ENCODE results near the gene TSPAN3.

The TSPAN3 gene

DNA sequence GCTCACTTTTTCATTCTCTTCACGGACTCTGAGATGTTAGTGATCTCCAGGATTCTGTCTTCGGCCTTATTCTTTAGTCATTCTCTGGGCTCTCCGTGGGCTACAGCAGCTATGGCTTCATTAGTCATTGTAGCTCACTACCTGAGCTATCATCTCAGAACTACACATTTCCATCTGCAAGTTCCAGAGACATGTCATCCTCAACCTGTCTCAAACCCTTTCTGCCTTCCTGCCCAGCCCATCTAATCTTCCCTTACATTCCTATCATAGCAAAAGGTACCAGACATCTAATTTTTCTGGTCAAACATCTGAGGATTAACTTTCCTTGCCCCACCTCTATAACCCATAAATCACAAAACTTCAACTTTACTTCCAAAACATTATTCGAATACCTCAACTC, 13.2 kb downstream of the TSPAN3 start:
- no peak for DNase-seq (ENCODE audit: extremely low read depth in 1 of 2, low read depth in 1 of 2)

- DNase-seq (ENCODE audit: extremely low read depth in 1 of 2, low read depth in 1 of 2), result no peak
Measured at GRCh38 chr15:77057072-77057471, 13.8 kb downstream of the TSPAN3 start.

GRCh38 chr15:77053709-77054108, 17.2 kb downstream of the TSPAN3 start:
- no peak for DNase-seq (ENCODE audit: extremely low read depth in 1 of 2, low read depth in 1 of 2)

DNA sequence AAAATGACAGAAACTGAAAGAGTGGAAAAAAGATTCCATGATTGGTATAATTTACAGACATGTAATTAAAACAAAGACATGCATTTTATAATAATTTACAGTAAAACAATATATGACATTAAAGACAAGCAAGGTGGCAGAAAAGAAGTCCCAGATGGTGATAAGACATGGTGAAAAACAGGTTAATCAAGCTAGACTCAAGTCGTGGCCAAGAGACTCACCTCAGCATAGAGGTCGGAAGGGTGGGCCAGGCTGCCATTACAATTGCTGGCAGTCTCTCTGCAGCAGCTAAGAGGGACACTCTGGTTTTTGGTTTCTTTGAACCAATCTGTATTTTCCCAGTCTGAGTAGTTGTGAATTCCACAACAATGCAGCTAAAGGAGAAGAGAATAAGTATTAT, 18.4 kb downstream of the TSPAN3 start:
- DNase-seq (ENCODE audit: extremely low read depth in 1 of 2, low read depth in 1 of 2), result no peak

DNA sequence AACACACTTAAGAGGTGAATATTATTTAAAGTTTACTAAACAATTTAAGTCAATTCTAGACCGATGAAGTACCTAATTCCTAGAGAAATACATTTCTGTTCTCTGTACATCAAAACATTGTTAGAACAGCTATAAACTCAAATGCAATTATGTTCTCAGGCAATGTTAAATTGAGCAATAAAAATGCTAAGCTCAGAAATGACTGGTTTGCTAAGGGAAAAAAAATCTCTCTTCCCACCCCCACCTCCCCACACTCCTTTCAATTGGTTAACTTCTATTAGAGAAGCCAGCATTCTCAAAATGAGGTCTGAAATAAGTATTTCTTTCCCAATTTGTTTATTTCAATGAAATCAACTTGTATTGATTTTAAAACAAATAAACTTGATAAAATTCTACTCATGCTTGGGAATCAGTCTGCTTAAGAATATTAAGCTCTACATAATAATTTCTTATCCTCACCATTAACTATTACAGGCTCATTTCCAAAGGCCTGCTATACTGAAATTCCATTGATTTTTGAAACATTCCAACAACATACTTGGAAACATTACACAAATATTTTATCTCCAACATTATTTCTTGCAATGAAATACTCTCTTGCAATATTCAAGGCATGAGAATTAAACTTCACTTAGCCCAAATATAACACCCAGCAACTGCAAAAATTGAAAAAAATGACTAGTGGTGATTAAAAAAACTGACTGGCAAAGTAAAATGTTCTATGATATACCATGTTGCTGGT, 22.6 kb downstream of the TSPAN3 start:
- no peak for DNase-seq (ENCODE audit: extremely low read depth in 1 of 2, low read depth in 1 of 2)

- no peak for DNase-seq (ENCODE audit: extremely low read depth in 1 of 2, low read depth in 1 of 2)
Measured at GRCh38 chr15:77046704-77047412, 24.1 kb downstream of the TSPAN3 start.

DNA sequence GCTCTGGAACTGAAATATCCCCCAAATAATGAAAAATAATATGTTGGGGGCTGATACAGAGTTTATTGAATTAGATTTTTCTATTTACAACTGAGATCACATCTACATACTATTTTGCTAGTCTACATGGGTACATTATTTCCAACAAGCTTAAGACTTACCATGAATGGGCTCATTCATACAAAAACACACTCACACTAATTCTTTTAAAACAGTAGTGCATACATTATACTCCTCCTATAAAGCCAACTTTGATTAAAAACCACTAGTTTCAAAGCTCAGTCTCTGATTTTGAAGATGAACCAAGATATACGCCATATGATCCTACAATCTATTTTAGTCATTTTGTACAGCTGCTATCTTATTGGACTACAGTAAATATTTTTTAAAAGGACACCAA, 24.9 kb downstream of the TSPAN3 start:
- no peak for DNase-seq (ENCODE audit: extremely low read depth in 1 of 2, low read depth in 1 of 2)

DNA sequence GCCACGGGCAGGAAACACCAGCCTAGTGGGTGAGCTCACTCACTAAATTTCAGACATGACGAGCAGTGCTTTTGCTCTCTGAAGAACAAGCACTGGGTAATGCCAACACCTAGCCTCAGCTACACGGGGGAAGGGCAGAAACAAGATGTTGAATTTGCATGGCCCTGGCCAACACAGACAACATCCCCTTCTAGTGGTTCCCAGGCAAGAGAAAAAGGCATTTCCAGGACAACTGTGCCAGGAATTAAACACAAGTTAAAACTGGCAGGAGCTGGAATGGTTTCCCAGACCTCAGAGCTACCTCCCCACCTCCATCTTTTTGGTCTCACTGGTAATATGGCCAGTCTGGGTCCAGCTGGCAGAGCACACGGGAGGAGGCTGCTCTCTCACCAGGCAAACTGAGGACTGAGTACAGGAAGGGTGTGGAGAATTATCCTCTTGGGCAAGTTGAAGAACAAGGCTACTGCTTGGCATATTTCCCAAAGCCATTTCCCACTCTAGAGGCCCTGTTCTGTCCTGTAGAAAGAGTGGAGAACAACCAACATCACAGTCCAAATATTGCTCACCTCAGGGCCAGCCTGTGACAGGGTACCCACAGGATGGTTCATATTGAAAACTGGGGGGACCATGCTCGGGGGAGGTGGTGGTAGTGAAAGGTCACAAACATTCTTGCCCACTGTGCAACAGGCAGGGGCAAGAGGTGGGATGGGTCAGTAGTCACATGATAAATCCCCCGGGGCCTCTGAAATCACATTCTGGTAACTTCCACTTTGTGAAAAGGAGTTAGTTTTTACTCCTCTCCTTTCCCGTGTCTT, 26.5 kb downstream of the TSPAN3 start:
- no peak for DNase-seq (ENCODE audit: extremely low read depth in 1 of 2, low read depth in 1 of 2)

DNA sequence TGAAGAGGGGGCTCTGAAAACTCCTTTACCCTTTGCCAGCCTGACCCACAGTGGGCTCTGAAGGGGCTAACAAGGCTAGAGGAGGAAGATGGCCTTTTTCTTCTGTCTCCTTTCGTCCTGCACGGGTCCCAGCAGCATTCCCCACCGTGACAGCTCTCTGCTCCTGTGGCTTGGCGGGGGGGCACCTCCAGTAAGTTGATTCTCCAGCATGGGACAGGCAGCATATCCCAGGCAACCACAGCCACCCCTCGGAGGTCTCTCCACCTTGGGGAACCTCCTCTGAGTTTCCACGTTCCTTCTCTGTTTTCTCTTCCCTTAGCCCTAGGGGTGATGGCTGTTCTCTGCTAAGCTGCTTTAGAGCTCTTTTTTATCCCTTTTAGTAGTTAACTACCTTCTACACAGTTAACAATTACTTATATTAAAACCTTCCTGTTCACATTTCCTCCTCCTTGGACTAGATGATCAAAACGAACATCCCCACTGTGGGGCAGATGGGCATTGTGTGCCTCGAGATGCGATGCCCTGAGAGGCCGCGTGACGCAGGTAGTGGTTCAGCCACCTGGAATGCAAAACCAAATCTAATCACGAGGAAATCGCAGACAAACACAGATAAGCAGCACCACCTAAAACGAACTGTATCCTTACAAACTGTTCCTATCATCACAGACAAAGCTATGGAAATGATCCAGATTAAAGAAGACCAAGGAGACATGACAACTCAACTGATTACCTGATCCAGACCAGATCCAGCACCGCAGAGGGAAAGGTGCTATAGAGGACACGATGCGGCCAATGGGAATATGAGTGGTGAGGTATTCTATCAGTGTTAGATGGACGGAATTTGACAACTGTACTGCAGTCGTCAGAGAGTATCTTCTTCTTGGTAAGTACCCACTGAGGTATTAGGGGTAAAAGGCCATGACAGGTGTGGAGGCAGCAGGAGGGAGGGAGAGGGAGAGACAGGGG, 27.7 kb downstream of the TSPAN3 start:
- no peak for DNase-seq (ENCODE audit: extremely low read depth in 1 of 2, low read depth in 1 of 2)

DNA sequence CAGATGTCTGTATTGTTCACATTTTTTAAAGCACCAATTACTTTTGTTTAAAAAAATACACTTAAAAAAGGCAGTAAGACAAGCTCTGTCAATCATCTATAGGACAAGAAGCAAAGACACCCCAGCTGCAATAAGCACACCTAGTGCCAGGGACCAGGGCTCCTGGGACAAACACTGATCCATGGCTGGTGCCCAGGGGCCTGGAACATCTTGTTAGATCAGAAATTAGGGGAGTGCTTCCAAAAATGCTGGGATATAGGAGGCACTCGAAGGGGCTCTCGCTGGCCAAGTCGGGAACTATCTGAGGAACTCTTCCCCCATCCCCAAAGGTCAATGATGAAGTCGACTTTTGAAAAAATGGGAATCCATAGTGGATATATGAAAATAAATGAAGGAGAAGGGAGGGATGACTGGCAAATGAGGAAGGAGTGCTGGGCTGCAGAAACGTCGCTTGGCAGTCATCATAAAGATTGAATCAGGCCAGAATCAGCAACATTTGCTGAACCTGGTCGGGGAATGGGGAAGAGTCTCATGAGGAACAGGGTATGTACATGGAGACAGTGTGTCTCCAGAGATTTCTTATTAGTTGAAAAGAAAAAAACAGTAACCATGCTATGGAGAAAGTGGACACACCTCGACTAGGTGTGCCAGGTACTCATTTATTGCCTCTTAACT, 28.5 kb downstream of the TSPAN3 start:
- DNase-seq (ENCODE audit: extremely low read depth in 1 of 2, low read depth in 1 of 2), result no peak

DNA sequence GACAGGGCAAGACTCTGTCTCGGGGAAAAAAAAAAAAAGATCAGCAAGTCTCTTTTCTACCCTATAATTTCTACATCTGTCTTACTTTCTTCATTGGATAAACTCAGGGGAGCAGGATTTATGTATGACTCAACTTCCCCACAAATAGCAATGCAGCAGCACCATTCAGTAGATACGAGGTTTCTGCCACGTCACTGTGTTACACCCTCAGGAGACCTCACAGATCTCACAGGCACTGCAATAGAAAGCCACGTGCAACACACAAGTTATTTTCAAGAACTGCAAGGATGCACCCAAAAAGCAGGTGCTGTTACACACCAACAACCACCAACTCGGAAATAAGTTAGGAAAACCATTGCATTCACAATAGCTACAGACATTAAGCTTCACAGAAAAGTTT, 30.2 kb downstream of the TSPAN3 start:
- no peak for DNase-seq (ENCODE audit: extremely low read depth in 1 of 2, low read depth in 1 of 2)

DNA sequence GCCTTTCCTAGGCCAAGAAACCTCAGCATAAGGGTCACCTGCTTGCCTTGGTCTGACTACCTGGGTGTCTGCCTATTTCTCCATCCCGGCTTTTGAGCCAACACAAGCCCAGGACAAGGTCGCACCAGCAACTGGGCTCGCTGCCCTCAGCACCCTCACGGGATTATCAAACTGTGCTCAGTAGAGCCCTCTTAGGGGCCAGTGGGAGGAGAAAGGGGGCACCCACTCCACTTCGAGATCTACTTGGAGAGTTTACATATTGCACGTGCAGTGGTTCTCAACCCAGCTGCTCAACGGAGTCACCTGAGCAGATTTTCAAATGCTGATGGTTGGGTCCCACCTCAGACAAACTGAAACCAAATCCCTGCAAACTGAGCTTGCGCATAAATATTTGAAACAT, 31.1 kb downstream of the TSPAN3 start:
- no peak for DNase-seq (ENCODE audit: extremely low read depth in 1 of 2, low read depth in 1 of 2)

- DNase-seq (ENCODE audit: extremely low read depth in 1 of 2, low read depth in 1 of 2), result no peak
Measured at GRCh38 chr15:77039217-77039533, 31.7 kb downstream of the TSPAN3 start.

DNA sequence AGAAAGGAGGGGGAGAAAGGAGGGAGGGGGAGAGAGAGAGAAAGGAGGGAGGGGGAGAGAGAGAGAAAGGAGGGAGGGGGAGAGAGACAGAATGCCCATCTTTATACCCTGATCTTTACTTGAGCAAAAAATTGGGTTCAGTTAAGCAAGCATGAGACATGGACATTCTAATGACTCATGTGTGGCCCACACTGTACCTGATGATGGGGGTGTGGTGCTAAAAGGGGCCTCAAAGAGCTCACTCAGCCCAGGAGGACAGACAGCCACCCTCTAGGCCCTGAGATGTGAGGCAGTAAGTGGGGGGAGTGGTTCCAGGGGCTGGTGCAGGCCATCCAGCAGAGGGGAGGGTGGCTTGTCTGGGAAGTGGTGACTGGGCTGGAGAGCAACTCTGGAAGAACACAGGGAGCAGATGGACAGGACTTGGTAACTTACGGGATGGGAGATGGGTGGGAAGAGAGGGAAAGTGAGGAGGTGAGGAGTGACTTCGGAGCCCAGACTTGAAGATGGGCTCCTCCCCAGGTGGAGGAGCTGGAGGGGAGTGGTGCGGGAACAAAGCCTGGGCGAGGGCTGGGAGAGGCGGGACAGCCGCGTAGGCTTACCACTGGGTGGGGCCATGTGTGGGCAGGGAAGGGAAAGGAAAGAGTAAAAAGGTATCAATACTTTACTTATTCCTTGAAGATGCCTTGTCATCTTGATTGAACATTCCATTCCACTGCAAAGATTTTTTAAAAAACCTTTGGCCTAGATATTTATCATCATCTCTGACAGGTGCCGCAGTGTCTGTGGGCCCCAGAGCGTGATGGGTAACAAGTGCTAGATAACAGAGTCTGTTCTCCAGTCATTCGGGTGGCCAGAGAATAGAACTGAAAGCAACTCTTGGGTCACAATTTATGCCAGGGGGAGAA, 32.3 kb downstream of the TSPAN3 start:
- DNase-seq (ENCODE audit: extremely low read depth in 1 of 2, low read depth in 1 of 2), result no peak

GRCh38 chr15:77037388-77038209, 33.3 kb downstream of the TSPAN3 start:
- DNase-seq (ENCODE audit: extremely low read depth in 1 of 2, low read depth in 1 of 2), result no peak

GRCh38 chr15:77036537-77037387, 34.1 kb downstream of the TSPAN3 start:
- no peak for DNase-seq (ENCODE audit: extremely low read depth in 1 of 2, low read depth in 1 of 2)

DNA sequence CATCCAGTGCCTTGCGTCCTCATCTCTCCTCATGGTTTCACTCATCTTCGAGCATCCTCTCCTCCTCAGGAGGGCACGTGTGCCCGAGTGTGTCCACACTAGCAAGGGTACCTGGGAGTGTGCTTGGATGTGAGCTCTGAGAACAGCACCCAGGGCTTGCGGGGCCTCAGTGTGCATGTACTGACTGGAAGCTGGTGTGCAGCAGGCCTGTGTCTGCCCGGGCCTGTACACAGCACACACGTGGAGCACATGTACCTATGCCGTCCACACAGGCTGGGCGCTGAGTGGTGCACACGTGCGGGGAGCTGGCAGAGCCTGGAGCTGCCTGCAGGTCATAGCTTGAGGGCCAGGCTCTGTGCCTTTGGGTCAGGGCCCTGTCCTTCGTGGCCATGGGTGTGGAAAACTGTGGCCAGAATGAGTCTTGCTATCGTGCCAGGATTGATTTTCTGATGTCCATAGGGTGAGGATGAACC, 34.9 kb downstream of the TSPAN3 start:
- DNase-seq (ENCODE audit: extremely low read depth in 1 of 2, low read depth in 1 of 2), result no peak

Data from activated CD8-positive, alpha-beta memory T cell treated with anti-CD3 and anti-CD28 coated beads for 1 hour (primary cell).